HG03039 (cell line): ENCODE measurements around the gene FYB2.
"Not testable (repeated sequence)": the region's sequence is repeated elsewhere in the genome, so short reads cannot be mapped to it uniquely, and the experiment has no call there.

Experiments
- ATAC-seq: cut with Tn5 transposase; IDR thresholded peaks from one replicate; pipeline ENCODE4 v1.9.1; 2021; ENCODE audit warnings: mild to moderate bottlenecking, moderate library complexity; ENCODE audit not compliant: unreplicated experiment

The FYB2 gene

DNA sequence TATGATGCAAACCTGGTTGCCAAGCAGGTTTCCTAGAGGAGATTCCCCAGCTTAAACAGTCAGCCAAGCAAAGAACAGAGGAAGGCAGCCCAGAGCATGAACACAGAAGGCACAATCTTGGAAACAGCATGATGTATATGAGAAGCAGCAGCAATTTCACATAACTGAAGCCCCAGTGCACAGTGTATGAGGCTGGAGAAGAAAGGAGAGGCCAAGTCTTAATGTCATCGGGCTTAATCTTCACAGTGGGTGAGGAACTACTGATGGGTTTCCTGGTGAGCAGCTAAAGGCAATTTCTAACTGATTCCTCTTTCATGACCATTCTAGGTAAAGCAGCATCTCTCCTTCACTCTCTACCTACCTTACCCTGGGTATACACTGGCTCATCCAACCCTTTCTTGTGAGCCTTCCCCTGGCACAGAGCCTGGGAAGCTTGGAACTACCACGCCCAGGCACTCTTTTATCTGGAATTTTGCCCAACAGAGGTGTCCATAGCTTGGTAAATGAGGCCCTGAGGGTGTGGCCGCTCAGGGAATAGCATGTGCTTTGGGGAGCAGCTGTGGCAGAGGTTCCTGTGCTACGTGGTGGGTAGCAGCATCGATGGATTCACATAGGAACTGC lies 22.0 kb downstream of the FYB2 start:
- no peak for ATAC-seq

DNA sequence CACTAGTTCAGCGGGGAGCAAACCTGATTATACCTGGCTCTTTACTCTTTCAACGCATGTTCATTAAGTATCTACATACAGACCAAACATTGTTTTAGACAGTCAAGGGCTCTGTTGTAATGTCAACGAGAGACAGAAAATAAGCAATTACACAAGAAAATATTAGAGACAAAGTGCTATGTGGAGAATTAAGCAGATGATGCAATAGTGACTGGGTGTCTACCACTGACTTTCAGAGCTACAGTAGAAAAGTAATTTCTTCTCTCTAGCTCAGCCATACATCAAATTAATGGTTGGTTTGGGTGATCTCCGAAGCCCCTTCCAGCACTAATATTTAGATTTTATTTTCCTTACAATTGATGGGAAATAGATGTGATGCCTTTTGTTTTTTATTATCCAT lies 23.3 kb downstream of the FYB2 start:
- ATAC-seq, result no peak

DNA sequence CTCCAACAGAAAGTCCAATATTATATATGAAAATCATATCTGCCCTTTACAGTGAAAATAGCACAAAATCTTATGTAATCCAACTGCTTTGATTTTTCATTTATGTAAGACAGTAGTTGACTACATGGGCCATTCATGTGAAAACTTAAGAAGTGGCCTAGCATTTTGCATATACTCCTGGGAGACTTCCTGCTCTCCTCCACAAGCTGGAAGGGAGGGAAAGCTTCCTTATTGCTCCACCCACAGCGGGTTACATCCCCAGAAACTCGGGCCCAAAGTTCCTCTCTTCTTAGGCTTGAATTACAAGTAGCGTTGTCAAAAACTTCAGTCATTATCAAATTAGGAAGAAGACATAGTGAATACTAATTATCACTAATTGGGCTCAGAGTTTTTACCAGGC lies 29.2 kb downstream of the FYB2 start:
- no peak for ATAC-seq

DNA sequence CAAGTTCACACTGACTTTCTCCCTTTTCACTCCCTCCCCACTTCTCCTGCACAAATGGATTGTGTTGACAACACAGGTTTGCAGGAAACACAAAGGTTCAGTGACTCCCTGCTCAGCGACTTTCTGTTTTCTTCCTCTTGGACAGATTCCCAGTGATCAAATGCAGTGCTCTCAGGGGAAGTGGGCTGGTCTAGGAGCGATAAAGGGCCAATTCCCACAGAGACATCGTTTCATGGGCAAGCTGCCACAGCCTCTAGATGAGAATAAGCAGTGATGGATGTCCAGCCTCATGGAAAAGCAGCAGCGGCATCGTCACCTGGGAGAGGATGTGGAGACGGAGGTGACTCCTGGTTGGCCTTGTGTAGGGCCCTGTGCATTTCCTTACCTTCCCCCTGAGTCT lies 30.6 kb downstream of the FYB2 start:
- ATAC-seq, result no peak

DNA sequence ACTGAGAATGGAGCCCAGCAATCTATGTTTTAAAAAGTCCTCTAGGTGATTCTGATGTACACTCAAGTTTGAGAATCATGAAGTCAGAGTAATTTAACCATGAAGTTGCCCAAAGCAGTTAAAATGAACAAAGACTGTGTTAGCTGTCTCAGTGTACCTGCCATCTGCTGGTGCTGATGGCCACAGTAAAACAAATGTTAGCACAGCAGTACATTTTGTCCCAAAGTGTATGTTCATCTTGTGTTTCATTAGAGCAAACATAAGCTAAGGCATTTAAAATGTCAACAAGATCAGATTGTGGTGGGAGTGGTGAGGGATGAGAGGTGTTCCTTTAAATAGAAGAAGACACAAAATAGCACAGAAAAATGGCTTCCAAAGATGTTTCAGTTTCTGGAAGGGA lies 31.1 kb downstream of the FYB2 start:
- no peak for ATAC-seq

DNA sequence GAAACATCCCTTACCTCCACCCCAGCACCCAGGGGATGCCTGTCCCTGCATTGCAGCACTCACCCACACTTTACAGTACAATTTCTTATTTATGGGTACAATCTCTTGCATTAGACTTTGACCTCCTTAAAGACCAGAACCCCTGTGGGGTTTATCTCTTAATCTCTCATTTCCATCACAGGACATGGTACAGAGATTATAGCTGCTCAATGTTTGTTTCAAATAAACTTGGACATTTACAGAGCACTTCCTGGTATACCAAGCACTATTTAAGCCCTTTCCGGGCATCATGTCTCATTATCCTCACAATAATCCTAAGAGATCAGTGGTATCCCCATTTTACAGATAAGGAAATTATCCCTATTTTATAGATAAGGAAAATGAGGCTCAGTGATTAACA lies 31.9 kb downstream of the FYB2 start:
- no peak for ATAC-seq

DNA sequence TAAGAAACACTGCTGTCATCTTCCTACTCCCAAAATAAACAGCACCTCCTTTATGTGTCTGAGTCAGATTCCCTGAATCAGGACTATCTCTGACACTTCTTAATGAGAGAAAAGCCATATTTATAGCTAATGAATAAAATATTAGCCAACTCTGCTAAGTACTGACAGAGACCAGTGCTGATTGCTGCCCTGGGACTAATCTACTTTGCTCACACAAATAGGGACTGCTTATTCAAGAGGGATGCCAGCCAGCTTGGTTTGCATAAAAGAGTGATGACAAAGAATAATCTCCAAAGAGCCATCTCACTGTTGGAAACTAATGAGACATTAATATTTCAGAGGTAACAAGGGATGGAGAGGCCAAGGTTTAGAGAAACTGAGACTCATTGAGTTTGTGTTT lies 36.4 kb downstream of the FYB2 start:
- no peak for ATAC-seq

DNA sequence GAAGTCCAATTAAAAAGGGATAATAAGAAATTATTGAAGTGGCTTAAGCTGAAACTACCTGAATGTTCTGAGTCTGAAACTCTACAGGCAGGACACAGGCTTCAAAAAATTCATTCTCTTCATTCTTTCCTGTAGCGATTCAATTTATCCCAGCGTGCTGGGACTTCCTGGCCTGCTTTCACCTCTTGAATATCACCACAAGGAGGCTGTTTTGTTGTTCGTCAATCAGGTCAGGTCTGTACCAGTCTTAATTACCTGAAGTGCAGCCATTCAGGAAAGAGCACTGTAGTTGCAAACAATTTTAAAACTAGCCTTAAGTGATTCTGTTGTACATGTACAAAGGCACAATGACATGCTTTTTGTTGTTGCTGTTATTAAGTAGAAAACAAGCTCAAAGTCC lies 38.4 kb downstream of the FYB2 start:
- no peak for ATAC-seq

DNA sequence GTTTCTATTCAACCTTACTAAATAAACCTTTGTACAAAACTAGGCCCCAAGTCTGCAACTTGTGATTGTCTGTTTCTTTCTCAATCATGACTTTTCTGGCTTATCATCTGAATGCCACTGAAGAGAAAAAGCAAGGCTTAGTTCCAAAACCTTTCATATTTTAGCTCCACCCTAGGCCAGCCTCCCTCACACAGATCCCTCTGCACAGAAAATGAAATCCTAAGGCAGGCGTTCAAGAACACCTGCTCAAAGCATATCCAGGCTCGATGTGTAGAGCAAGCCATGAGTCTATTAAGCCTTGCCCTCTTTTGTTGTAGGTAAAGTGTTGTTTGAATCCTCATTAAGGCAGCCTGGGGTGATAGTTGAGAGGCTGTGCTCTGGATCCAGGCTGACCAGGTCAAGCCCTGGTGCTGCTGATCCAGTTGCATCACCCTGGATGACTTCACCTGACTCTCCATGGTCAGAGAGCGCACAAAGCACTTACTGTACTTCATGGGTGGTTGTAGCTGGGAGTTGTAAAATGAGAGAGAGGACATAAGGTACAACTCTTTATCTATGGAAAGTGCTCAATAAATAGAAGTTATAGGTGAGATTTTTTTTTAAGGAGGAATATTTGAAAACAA lies 39.0 kb downstream of the FYB2 start:
- no peak for ATAC-seq

DNA sequence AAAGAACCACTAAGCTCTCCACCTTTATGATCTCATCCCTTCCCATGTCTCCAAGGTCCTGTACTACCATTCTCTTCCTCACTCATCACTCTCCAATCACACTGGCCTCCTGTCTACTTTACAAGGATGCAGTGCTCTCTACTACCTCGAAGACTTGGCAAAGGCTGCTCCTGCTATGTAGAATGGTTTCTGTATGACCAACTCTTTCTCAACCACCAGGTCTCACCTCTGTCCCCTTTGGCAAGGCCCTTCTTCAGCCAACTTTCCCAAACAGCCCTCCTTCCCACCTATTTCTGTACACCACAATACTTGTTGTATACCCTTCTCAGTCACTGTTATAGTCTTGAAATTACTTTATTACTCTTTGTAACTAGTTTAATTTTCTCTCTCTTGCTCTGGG lies 41.2 kb downstream of the FYB2 start:
- no peak for ATAC-seq

DNA sequence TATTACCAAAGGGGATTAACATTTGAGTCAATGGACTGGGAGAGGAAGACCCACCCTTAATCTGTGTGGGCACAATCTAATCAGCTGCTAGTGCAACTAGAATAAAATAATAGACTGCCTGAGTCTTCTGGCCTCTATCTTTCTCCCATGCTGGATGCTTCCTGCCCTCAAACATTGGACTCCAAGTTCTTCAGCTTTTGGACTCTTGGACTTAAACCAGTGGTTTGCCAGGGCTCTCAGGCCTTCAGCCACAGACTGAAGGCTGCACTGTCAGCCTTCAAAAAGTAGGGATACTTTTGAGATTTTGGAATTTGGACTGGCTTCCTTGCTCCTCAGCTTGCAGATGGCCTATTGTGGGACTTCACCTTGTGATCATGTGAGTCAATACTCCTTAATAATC lies 44.5 kb downstream of the FYB2 start:
- not testable (repeated sequence) for ATAC-seq

DNA sequence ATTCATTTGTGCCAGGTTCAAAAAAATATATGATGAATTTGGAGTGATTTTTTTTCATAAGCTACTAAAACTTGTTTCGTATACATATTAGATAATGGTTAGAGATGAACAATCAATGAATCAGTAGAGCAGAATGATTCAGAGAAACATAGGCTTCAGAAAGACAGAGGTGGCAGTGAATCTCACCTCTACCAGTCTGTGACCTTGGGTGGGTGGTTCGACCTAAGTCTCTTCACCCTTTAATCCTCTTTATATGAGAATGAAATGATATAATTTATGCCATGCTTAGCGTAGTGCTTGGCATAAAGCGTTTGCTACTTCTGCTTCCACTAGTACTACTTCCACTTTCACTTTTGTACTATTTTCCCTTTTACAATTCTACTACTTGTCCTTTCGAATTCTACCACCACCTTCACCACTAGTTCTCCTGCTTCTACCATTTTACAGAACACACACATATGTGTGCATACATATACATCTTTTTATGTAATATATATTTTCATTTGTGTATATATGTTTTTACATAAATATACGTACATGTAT lies 45.1 kb downstream of the FYB2 start:
- no peak for ATAC-seq

DNA sequence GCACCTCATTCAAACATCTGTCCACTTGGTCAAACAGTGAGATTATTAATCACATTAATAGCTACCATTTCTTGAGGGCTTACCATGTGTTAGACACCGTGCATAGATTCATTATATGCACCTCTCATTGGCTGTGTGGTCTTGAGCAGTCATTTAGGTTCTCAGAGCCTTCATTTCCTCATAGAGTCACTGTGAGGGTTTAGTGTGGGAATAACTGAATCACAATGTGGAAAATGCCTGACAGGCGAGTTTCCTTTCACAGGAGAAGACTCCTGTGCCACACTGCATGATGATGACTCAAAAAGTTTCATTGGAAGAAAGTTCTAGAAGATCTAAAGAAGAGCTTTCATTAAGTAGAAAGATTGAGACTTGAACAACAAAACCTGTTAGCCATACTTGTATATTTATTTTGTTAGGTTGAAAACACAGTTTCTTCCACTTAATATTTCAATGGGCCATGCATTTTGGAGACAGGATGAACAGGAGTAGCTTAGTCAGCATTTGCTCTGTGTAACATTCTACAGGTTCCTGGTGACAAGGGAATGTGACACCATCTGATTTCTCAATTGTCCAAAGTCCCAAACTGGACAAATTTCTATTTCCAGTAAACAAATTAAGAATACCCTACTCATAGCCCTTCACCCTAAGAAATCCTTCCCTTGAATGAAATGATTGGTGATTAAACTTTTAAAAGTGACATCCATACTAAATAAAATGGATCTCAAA lies 45.7 kb downstream of the FYB2 start:
- ATAC-seq, result no peak

DNA sequence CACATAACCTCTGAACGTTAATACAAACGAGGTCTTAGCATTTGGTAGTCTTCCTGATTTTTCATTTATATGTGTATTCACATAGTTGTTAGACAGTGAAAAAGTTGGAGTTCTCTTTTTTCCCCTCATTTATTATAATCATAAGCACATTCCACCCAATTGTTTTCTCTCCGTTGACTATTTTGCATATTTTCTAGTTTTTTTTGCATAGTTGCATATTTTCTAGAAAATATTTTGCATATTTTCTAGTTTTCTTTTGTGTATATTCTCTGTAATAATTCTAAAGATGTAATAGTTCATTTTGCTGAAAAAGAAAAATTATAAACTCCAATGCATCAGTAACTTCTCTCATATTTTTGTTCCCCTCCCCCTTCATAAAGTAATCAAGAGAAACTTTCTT lies 47.5 kb downstream of the FYB2 start:
- ATAC-seq, result no peak

DNA sequence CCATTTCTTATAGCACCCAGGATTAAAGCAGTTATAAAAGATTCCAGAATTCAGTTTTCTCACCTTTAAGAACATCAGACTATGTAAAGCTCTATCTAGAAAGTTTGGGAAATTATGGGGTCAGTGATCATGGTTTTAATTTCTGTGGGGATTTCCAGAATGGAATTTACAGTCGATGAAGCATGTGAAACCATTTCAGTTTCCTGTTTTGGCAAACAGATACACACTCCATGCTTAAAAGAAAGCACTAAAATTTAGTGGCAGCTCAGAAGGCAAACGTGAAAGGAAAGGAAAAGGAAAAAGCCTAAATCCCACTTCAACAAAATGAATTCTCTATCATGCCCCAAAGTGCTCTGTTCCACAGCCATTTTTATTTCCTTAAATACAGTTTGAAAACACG lies 60.4 kb downstream of the FYB2 start:
- no peak for ATAC-seq

DNA sequence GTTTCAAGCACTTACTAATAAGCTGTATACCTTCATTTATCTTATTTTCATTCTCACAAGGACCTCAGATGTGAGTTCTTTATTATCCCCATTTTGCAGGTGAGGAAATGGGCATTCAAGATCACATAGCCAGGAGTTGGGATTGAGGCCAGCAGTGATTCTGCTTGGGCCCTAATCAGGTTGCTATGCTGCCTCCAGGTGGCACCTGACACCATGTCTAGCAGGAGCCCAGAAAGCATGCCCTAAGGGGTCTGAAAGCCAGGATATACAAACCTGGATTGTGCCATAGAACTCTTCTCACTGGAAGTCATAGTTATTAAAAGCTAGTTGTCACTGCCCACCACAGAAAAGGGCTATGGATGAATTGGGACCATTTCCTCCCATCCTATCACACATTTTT lies 61.1 kb downstream of the FYB2 start:
- no peak for ATAC-seq

DNA sequence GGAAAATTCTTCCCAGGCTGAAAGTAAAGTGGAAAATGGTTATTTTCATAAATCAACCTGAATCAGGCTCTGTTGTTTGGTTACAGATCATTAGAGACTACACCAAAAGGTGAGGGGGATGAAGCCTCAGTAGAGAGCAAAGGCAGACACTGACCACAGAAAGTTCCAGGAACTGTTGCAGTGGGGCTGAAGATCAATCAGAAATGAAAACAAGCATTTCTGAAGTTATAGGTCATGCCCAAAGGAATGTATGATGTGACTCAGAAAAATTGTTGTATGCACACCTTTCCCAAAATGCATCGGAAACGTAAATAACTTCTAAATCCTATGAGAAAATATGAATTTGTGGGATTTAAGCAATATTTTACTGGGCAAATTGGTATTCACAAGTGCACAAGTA lies 63.3 kb downstream of the FYB2 start:
- ATAC-seq, result no peak

DNA sequence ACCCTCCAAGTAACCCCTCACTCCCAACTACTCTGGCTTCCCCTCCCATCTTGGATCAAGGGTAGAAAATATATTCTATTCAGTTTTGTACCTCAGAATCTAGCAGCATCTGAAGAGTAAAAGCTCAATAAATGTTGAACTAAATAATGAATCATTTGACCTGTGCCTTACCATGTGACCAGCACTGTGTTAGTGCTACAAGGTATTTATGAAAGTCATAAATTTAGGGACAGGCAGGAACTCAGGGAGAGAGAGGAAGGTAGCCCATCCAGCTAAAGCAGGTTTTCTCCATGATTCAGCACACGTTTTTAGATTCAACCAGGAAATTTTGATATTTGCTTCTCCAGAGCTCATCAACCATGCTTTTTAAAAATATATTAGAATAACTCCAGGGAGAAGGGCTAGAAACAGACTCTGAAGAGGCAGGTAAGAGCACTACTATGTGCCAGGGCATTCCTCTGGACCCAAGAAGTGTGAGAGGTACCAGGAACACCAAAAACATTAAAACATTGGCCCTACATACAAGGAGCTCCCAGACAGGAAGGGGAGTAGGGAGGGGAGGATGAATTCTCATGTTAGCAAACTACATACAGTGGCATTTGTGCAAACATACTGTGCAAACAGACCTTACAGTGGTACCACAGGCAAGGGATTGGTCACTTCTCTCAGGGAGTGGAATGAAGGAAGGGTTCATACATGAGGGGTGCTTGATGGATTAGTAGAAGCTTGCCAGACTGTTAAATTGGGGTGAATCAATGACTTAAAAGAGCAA lies 64.3 kb downstream of the FYB2 start:
- ATAC-seq, result no peak

DNA sequence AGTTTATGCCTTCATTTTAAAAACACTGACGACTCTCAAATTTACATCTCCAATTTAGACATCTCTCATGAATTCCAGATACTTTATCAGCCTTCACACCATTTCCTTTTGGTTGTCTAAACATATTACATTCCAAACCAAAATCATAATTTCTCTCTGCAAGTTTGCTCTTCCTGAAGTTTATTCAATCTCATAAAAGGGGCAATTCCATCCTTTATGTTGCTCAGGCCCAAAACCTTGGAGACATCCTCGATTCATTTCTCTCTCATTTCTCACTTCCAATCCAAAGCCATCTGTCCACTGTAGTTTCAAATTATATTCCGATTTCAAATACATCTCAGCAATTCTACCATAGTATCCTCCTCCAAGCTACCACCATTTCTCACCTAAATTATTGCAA lies 74.0 kb downstream of the FYB2 start:
- ATAC-seq, result no peak

DNA sequence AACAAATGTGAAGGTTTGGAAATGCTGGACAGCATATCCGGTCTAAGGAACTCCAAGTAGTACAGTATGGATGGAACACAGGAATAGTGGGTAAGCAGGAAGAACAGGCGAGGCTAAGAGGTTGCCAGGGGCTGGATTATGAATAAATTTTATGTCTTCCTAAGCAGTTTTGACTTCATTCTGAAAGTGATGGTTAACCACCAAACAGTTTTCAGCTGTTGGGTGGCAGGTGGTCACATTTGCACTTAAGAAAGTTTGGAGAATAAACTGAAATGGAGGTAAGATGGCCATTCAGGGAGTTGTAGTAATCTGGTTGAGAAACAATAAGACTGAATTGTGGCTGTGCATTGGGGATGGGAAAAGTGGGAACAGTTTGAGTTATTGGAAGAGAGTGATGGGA lies 90.2 kb downstream of the FYB2 start:
- no peak for ATAC-seq

DNA sequence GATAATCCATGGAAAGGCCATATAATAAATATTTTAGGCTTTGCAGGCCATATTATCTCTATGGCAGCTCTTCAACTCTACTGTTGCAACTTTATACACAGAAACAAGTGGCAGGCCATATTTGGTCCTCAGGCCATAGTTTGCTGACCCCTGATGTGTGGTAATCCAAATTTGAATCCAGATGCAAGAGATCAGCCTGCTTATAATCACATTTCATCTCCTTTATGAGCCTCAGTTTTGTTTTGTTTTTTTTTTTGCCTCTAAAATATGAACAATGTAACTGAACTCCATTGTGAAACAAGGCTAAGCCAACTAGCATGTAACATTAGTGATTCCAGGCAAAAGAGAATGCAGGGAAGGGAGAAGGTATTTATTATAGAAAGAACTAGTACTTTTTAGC lies 92.5 kb downstream of the FYB2 start:
- no peak for ATAC-seq

DNA sequence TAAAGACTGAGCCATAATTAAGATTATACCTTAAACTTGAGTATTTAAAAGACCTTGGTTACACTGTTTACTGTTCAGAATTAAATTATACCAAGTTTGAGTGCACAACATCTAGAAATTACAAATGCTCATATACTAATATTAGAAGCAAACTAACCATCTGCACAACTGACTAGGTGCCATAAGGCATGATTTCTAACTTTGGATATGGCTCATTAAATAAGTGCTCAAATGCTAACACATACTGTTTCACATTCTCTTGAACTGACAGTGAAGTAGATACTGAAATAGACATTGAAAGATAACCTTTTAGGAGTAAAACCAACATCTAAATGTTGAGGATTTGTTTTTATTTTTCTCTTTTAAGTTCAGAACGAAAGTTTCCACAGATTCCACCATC lies 100.0 kb downstream of the FYB2 start:
- ATAC-seq, result no peak
